Skeletal muscle satellite cell (primary cell): ENCODE results near the gene SHROOM3.

Experiments used
- H3K27me3 ChIP-seq: 2 replicates; pipeline ENCODE4 v1.7.0; 2013; ENCODE audit warnings: low read length; ENCODE audit not compliant: control insufficient read depth, insufficient read depth
- H3K36me3 ChIP-seq: 2 replicates; pipeline ENCODE4 v1.7.0; 2013; ENCODE audit warnings: mild to moderate bottlenecking, control low read depth, low read length; ENCODE audit not compliant: insufficient read depth
- H3K4me1 ChIP-seq: 2 replicates; pipeline ENCODE4 v1.7.0; 2013; ENCODE audit warnings: low read length; ENCODE audit not compliant: control insufficient read depth, insufficient read depth
- H3K4me2 ChIP-seq: 2 replicates; pipeline ENCODE4 v1.7.0; 2013; ENCODE audit warnings: mild to moderate bottlenecking, low read length
- H3K4me3 ChIP-seq: 2 replicates; pipeline ENCODE4 v1.7.0; 2013; ENCODE audit warnings: low read length
- H3K9ac ChIP-seq: 2 replicates; pipeline ENCODE4 v1.7.0; 2013; ENCODE audit warnings: mild to moderate bottlenecking, low read depth, low read length, moderate library complexity
- H3K9me3 ChIP-seq: replicated peaks from 2 replicates; pipeline ENCODE4 v1.7.0; 2013; ENCODE audit warnings: mild to moderate bottlenecking, control low read depth, low read length

SHROOM3 gene

GRCh38 chr4:76658231-76659102 lies 223.4 kb downstream of the SHROOM3 start:
- Histone ChIP-seq H3K4me2 (peak overlapping the region; percentile 69), H3K9ac (peak overlapping the region; percentile 48), H3K4me3 (no peak overlapping the region), H3K36me3 (no peaks in the 10 kb centered on the region), H3K9me3 (no peaks in the 10 kb centered on the region), H3K27me3 (no peaks in the 10 kb centered on the region), H3K4me1 (peaks cover 33% of the 10 kb centered on the region)

DNA sequence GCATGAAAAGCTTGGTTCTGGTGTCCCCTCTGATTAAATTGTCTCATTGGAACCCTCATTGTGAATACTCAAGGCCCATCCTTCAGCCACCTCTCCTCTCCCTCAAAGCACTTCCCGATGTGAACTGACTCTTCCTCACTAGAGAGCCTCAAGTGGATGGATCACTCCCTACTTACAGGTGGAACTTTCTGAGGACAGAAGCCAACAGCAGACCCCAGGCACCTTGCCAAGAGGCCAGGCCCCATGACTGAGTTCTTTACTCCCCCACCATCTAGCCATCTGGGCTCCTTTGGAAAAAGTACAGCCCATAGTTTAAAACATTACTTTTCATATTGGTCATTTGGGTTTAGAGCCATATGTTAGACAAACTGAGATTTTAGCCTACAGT lies 224.1 kb downstream of the SHROOM3 start:
- H3K36me3 ChIP-seq = no peaks in the 10 kb centered on the region
- H3K4me3 ChIP-seq = no peak overlapping the region
- no peaks in the 10 kb centered on the region for H3K27me3 ChIP-seq
- H3K4me2 ChIP-seq = peak overlapping the region; percentile 69
- no peaks in the 10 kb centered on the region for H3K9me3 ChIP-seq
- no peak overlapping the region for H3K9ac ChIP-seq
- H3K4me1 ChIP-seq = peaks cover 33% of the 10 kb centered on the region

DNA sequence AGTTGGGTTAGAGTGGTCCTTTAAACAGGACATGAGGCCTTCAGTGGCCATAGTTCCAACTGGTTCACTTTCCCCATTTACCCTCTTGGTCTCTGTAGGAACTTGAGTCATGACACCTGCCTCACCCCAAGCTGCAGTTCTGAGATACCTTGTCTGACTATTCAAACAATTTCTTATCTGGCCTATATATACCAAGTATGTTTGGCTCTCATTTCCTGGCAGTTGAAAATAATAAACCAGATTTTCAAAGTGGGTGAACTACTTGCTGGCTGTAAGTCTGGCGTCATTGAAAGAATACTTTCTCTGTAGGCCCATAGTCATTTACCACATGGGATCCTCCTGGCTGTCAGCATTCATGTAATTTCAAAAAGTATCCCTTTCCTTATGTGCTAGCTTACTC lies 228.8 kb downstream of the SHROOM3 start:
- Histone ChIP-seq H3K9me3 (no peaks in the 10 kb centered on the region), H3K9ac (no peak overlapping the region), H3K36me3 (no peaks in the 10 kb centered on the region), H3K4me2 (no peak overlapping the region), H3K4me1 (peaks cover 12% of the 10 kb centered on the region), H3K4me3 (no peak overlapping the region), H3K27me3 (no peaks in the 10 kb centered on the region)

DNA sequence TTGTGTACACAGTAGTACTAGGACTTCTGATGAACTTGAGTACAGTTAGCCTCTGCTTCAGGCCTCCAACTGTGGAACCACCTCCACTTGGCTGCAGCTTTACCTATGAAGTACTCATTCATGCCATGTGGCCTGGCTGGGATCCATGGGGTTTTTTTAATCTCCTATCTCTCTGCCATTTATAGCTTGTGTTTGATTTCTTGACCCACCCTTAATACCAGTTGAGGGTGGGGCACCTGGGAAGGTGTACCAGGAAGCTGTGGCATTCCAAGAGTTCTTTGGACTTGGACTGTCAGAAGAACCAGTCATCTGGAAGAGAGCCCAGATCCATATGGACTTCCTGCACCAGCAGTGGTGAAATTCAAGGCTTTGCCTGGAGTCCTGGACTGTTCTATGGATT lies 230.1 kb downstream of the SHROOM3 start:
- Histone ChIP-seq H3K9me3 (no peaks in the 10 kb centered on the region), H3K4me2 (no peak overlapping the region), H3K4me1 (peaks cover 7% of the 10 kb centered on the region), H3K36me3 (no peaks in the 10 kb centered on the region), H3K9ac (no peak overlapping the region), H3K4me3 (no peak overlapping the region), H3K27me3 (no peaks in the 10 kb centered on the region)

GRCh38 chr4:76665721-76666120 lies 230.7 kb downstream of the SHROOM3 start:
- Histone ChIP-seq H3K9ac (no peak overlapping the region), H3K36me3 (no peaks in the 10 kb centered on the region), H3K4me3 (no peak overlapping the region), H3K9me3 (no peaks in the 10 kb centered on the region), H3K27me3 (no peaks in the 10 kb centered on the region), H3K4me1 (peaks cover 7% of the 10 kb centered on the region), H3K4me2 (no peak overlapping the region)

GRCh38 chr4:76666944-76667532 lies 232.0 kb downstream of the SHROOM3 start:
- Histone ChIP-seq H3K27me3 (no peaks in the 10 kb centered on the region), H3K9ac (no peak overlapping the region)

GRCh38 chr4:76670631-76671030 lies 235.6 kb downstream of the SHROOM3 start:
- no peaks in the 10 kb centered on the region for H3K9me3 ChIP-seq
- no peak overlapping the region for H3K9ac ChIP-seq
- H3K36me3 ChIP-seq = no peaks in the 10 kb centered on the region
- H3K4me1 ChIP-seq = no peaks in the 10 kb centered on the region
- no peaks in the 10 kb centered on the region for H3K27me3 ChIP-seq
- no peak overlapping the region for H3K4me3 ChIP-seq
- H3K4me2 ChIP-seq = no peak overlapping the region

More at GRCh38 chr4:76666944-76667532, 232.0 kb downstream of the SHROOM3 start:
- Histone ChIP-seq H3K36me3 (no peaks in the 10 kb centered on the region), H3K4me2 (no peak overlapping the region), H3K4me3 (no peak overlapping the region), H3K4me1 (peaks cover 7% of the 10 kb centered on the region), H3K9me3 (no peaks in the 10 kb centered on the region)

- H3K36me3 ChIP-seq = no peaks in the 10 kb centered on the region
- no peak overlapping the region for H3K4me3 ChIP-seq
- H3K27me3 ChIP-seq = no peaks in the 10 kb centered on the region
- H3K9ac ChIP-seq = no peak overlapping the region
- no peak overlapping the region for H3K4me2 ChIP-seq
- no peaks in the 10 kb centered on the region for H3K9me3 ChIP-seq
- no peaks in the 10 kb centered on the region for H3K4me1 ChIP-seq
These were observed 238.3 kb downstream of the SHROOM3 start for GRCh38 chr4:76673362-76673761.

DNA sequence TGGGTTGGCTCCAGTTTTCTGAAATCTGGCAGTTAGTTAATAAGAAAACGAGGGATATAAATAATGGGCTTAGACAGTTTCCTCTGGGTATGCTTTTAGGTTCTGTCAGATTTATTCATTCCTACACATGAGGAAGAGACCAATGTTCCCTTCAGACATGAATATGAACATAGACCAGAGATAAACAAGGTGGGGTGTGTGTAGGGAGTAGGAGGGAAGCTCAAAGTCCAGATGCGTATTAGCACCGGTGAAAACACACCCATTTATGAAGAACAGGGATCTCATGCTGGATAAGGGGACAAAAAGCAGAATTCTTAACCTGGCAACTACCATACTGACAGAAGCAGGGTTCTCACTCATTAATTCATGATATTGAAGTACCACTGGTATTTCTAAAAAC lies 240.0 kb downstream of the SHROOM3 start:
- H3K9me3 ChIP-seq = no peaks in the 10 kb centered on the region
- no peak overlapping the region for H3K9ac ChIP-seq
- H3K4me3 ChIP-seq = no peak overlapping the region
- H3K4me1 ChIP-seq = no peaks in the 10 kb centered on the region
- no peaks in the 10 kb centered on the region for H3K27me3 ChIP-seq
- H3K4me2 ChIP-seq = no peak overlapping the region
- no peaks in the 10 kb centered on the region for H3K36me3 ChIP-seq

DNA sequence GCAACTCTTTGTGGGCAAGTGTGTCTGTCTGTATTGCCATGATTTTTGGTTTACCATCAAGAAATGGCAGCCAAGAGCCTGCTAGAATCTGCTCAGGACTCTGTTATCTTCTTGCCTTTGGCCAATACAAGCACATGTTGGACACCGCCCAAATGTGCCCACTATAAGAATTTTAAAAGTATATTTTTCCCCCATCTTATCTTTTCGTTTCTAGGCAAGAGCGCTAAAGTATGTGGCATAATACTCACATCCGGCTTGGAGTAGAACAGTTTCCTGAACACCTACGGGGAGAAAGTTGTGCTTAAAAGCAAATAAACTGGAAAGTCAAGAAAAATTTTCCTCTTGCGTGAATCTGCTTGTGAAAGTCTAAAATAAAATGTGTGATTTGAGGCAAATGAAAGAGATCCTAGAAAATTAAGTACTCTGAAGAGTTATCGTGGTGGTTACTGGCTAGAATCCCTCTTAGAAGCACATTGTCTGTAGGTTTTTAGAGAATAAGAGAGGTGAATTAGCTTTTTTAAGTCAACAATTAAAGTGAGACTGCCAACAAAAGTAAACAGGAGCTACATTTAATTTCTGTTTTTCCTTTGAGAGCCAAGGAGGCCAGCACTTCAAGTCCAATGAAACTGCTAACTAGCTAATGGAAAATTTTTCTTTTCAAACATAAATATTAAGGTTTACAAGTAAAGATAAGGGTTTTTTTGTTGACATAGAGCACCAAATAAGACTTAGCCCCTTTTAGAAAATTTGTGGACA lies 242.7 kb downstream of the SHROOM3 start:
- H3K4me2 ChIP-seq = no peak overlapping the region
- H3K36me3 ChIP-seq = no peaks in the 10 kb centered on the region
- no peak overlapping the region for H3K4me3 ChIP-seq
- no peaks in the 10 kb centered on the region for H3K27me3 ChIP-seq
- H3K9ac ChIP-seq = no peak overlapping the region
- no peaks in the 10 kb centered on the region for H3K9me3 ChIP-seq
- H3K4me1 ChIP-seq = no peaks in the 10 kb centered on the region

GRCh38 chr4:76679691-76680090 lies 244.7 kb downstream of the SHROOM3 start:
- Histone ChIP-seq H3K4me1 (no peaks in the 10 kb centered on the region), H3K4me3 (no peak overlapping the region), H3K9ac (no peak overlapping the region), H3K36me3 (no peaks in the 10 kb centered on the region), H3K27me3 (no peaks in the 10 kb centered on the region), H3K4me2 (no peak overlapping the region), H3K9me3 (no peaks in the 10 kb centered on the region)
